Esophagus muscularis mucosa (tissue), 4 donors: ENCODE data around the gene FAM186B. TPM values are rescaled to one million over a fixed set of nuclear protein-coding genes. Genes with fewer than 3 reads are reported as not detected.

ENCODE experiments used
- DNase-seq: peaks from one replicate; pipeline ENCODE4 v3.0.0-alpha.2; 2017; ENCODE audit errors: extremely low spot score
- H3K27ac ChIP-seq, 4 donors: fragments of 200-600 bp; sonication (generic); replicated peaks in 1 of 4; 1 replicate in 3 of 4; 2 replicates in 1 of 4; pipeline ENCODE4 v1.5.1; 2016 to 2019; ENCODE audit warnings: mild to moderate bottlenecking in 1 of 4
- H3K27me3 ChIP-seq, 4 donors: fragments of 200-600 bp; sonication (generic); one replicate each; pipeline versions ENCODE4 v1.5.1 to v1.6.0; 2016 to 2019
- H3K36me3 ChIP-seq, 4 donors: fragments of 200-600 bp; sonication (generic); one replicate each; pipeline ENCODE4 v1.5.1; 2016 to 2019
- H3K4me1 ChIP-seq, 4 donors: fragments of 200-600 bp; sonication (generic); one replicate each; pipeline ENCODE4 v1.5.1; 2016 to 2019
- H3K4me3 ChIP-seq, 4 donors: fragments of 200-600 bp; sonication (generic); 1 replicate in 2 of 4; 2 replicates in 2 of 4; pipeline ENCODE4 v1.5.1; 2016 to 2019; ENCODE audit warnings: mild to moderate bottlenecking in 4 of 4, moderate library complexity in 1 of 4
- H3K9me3 ChIP-seq, 4 donors: fragments of 200-600 bp; sonication (generic); 1 replicate in 3 of 4; 2 replicates in 1 of 4; pipeline ENCODE4 v1.5.1; 2016 to 2019
- CTCF ChIP-seq, 3 experiments: fragments of 200-600 bp in 2 of 3; fragments of 450-650 bp in 1 of 3; sonication (generic) in 2 of 3; IDR thresholded peaks; one replicate each; pipeline ENCODE4 v1.5.1; 2017 to 2019; ENCODE audit warnings: antibody characterized with exemption in 3 of 3, mild to moderate bottlenecking in 2 of 3, moderate library complexity in 1 of 3
- EP300 ChIP-seq: sonication (generic); formaldehyde crosslinking; IDR thresholded peaks from one replicate; pipeline ENCODE4 v1.6.1; 2017; ENCODE audit warnings: antibody characterized with exemption
- POLR2A ChIP-seq: fragments of 450-650 bp; IDR thresholded peaks from one replicate; pipeline ENCODE4 v1.6.1; 2017; ENCODE audit warnings: antibody characterized with exemption, moderate library complexity, mild to moderate bottlenecking, low read depth
- POLR2AphosphoS5 ChIP-seq, 2 donors: sonication (generic); formaldehyde crosslinking; IDR thresholded peaks; one replicate each; pipeline ENCODE4 v1.6.1; 2017; ENCODE audit warnings: antibody characterized with exemption in 2 of 2
- WGBS: methylation state at CpG from one replicate; pipeline ENCODE4 v1.1.5; 2018; 5-methylcytosine and 5-hydroxymethylcytosine counted together
- intact Hi-C: fragments of 100-400 bp; cut with DNase I; formaldehyde crosslinking; loops from one replicate; pipeline ENCODE4 v1.15.1; 2023
- total RNA-seq, 4 donors: library from RNA; depleted of rRNA; stranded (reverse); fragments of >200 nt; gene quantifications; one replicate each; pipeline versions ENCODE4 v1.1.0 to v1.2.1, GENCODE V29; 2016

FAM186B gene
- total RNA-seq, 4 donors from 2014 or later, result under 0.01 to 0.46 (median 0.21) TPM

GRCh38 chr12:49568442-49569162, 36.8 kb downstream of the FAM186B start:
- WGBS, result 3% methylated on average over 19 of the region's 19 CpGs
- no peaks in the 10 kb centered on the region for H3K27me3 ChIP-seq
- intact Hi-C loops, result no loop called here
- peak overlapping the region; percentile 71 to 84 (median 81) for H3K4me3 ChIP-seq
- TF ChIP-seq POLR2AphosphoS5 (IDR thresholded peaks at IDR 0.05) (no peak), POLR2A (no peak), EP300 (no peak), CTCF (IDR thresholded peaks at IDR 0.05) (no peak)
- no peaks in the 10 kb centered on the region for H3K9me3 ChIP-seq
- H3K4me1 ChIP-seq, result peaks cover 30 to 61% (median 47%) of the 10 kb centered on the region in 4 donors
- peak overlapping the region; percentile 84 to 91 (median 88) for H3K27ac ChIP-seq
- peaks cover 11 to 25% (median 20%) of the 10 kb centered on the region in 4 donors for H3K36me3 ChIP-seq
- DNase-seq, result no peak

DNA sequence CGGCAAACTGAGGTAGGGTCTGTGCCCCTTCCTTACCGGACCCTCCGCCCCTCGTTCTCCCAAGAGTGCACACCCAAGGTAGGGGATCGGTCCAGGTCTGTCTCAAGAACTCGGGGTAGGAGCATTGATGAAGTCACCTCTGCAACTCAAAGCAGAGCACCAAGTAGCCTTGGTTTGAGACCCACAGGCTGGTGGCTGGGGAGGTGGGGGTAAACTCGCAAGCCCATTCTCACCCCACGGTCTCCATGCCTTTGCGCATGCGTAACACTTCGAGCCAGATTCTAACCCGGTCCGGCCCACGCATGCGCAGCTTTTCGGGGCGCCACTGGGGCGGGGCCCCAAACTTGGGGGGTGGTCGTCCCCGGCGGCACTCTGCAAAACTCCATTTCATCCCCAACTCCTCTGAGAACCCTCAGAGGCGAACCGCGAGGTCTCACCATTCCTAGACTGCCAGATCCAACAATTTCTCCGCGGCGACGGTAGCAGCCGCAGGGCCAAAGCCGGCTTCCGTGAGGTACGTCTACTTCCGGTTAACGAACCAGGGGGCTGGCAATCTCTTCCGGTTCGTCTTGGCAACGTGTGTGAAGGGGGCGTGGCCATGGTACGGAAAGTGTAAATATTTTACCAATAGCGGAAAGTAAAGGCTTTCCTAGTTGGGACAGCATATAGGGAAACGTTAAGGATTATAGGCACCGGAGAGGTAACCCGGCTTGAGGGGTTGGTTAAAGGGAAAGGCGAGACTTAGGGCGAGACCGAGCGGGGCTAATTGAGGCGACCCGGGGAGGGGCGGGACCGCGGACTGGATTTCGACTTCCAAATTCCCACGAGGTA, 37.6 kb downstream of the FAM186B start, which contains the start of gene MCRS1:
Gene MCRS1 (minus strand): TSS at position 532 of the 831 bp plus-strand sequence. CDS start 1,411 bp downstream, outside the sequence.
- TF ChIP-seq EP300, result no peak
- TF ChIP-seq POLR2AphosphoS5 (IDR thresholded peaks at IDR 0.05), result peak; percentile 83 to 93
- peak within 1 kb of the TSS; percentile 71 to 84 (median 81) for H3K4me3 ChIP-seq
- H3K4me1 ChIP-seq, result peaks cover 30 to 61% (median 47%) of the 10 kb centered on the region in 4 donors
- peak within 1 kb of the TSS; percentile 84 to 91 (median 88) for H3K27ac ChIP-seq
- H3K36me3 ChIP-seq, result peaks cover 19 to 33% (median 27%) of the 10 kb centered on the region in 4 donors
- H3K27me3 ChIP-seq, result no peaks in the 10 kb centered on the region
- DNase-seq, result peak; percentile 96
- no peaks in the 10 kb centered on the region for H3K9me3 ChIP-seq
- intact Hi-C loops, result no loop called here
- 0% methylated on average over 30 of the region's 54 CpGs for WGBS

GRCh38 chr12:49567302-49567610, 38.2 kb downstream of the FAM186B start:
- Histone ChIP-seq H3K4me1 (peaks cover 30 to 61% (median 47%) of the 10 kb centered on the region in 4 donors), H3K27me3 (no peaks in the 10 kb centered on the region), H3K4me3 (peak overlapping the region; percentile 71 to 84 (median 81)), H3K27ac (peak overlapping the region; percentile 84 to 91 (median 88)), H3K36me3 (peaks cover 24 to 38% (median 33%) of the 10 kb centered on the region in 4 donors), H3K9me3 (no peaks in the 10 kb centered on the region)
- intact Hi-C loops, result no loop called here
- 4% methylated on average over 6 of the region's 11 CpGs for WGBS
- no peak for DNase-seq
- TF ChIP-seq POLR2AphosphoS5 (IDR thresholded peaks at IDR 0.05) (no peak), CTCF (IDR thresholded peaks at IDR 0.05) (no peak), EP300 (no peak), POLR2A (no peak)

- DNase-seq, result no peak
- no peaks in the 10 kb centered on the region for H3K27me3 ChIP-seq
- intact Hi-C loops, result no loop called here
- H3K27ac ChIP-seq, result no peak overlapping the region
- no peak for TF ChIP-seq CTCF (IDR thresholded peaks at IDR 0.05)
- no peak for TF ChIP-seq EP300
- WGBS, result 93% methylated on average over 6 of the region's 13 CpGs
- peaks cover 33 to 47% (median 42%) of the 10 kb centered on the region in 4 donors for H3K36me3 ChIP-seq
- H3K4me3 ChIP-seq, result no peak overlapping the region
- no peaks in the 10 kb centered on the region for H3K9me3 ChIP-seq
- H3K4me1 ChIP-seq, result peaks cover 30 to 56% (median 46%) of the 10 kb centered on the region in 4 donors
Observed at GRCh38 chr12:49566361-49566760, 39.1 kb downstream of the FAM186B start.
